Measurements from ENCODE around the gene IL1R2. TPM values are rescaled to one million over a fixed set of nuclear protein-coding genes. Genes with fewer than 3 reads are reported as not detected.

IL1R2 gene
- total RNA-seq, 1 donor from 2014 or later: 0.96 TPM

DNA sequence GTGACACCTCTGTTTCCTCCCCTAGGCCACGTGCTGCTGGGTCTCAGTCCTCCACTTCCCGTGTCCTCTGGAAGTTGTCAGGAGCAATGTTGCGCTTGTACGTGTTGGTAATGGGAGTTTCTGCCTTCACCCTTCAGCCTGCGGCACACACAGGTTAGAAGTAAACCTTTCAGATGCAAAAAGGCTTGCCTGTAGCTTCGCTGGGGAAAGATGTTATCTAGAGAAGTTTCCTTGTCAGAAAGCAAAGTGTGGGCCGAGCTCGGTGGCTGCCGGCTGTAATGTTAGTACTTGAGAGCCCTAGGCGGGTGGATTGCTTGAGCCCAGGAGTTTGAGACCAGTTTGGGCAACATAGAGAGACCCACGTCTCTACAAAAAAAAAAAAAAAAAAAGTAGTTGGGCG is 16.7 kb downstream of the IL1R2 start:
- intact Hi-C loops (cut with micrococcal nuclease): no loop called here
- Histone ChIP-seq H3K27ac (replicated peaks) (no peak overlapping the region), H3K4me1 (peaks cover 20% of the 10 kb centered on the region), H3K36me3 (no peaks in the 10 kb centered on the region), H3K4me3 (no peak overlapping the region), H3K27me3 (ENCODE audit: low read depth) (peaks cover 7% of the 10 kb centered on the region), H3K9me3 (replicated peaks) (peaks cover 4% of the 10 kb centered on the region)
- DNase-seq: no peak
- TF ChIP-seq, protein P1, sequence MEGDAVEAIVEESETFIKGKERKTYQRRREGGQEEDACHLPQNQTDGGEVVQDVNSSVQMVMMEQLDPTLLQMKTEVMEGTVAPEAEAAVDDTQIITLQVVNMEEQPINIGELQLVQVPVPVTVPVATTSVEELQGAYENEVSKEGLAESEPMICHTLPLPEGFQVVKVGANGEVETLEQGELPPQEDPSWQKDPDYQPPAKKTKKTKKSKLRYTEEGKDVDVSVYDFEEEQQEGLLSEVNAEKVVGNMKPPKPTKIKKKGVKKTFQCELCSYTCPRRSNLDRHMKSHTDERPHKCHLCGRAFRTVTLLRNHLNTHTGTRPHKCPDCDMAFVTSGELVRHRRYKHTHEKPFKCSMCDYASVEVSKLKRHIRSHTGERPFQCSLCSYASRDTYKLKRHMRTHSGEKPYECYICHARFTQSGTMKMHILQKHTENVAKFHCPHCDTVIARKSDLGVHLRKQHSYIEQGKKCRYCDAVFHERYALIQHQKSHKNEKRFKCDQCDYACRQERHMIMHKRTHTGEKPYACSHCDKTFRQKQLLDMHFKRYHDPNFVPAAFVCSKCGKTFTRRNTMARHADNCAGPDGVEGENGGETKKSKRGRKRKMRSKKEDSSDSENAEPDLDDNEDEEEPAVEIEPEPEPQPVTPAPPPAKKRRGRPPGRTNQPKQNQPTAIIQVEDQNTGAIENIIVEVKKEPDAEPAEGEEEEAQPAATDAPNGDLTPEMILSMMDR (IDR thresholded peaks at IDR 0.05; ENCODE audit: borderline replicate concordance): no peak

DNA sequence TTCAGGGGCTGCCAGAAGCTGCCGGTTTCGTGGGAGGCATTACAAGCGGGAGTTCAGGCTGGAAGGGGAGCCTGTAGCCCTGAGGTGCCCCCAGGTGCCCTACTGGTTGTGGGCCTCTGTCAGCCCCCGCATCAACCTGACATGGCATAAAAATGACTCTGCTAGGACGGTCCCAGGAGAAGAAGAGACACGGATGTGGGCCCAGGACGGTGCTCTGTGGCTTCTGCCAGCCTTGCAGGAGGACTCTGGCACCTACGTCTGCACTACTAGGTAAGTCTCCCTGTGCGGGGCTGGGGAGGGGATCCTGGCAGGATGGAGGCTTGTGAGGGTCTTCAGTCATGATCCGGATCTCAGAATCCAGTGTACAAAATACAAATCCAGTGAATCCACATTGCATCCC is 17.8 kb downstream of the IL1R2 start:
- peaks cover 5% of the 10 kb centered on the region for H3K9me3 ChIP-seq (replicated peaks)
- H3K4me1 ChIP-seq: peaks cover 17% of the 10 kb centered on the region
- no peak overlapping the region for H3K4me3 ChIP-seq
- DNase-seq: no peak
- intact Hi-C loops (cut with micrococcal nuclease): no loop called here
- TF ChIP-seq, protein P1 (IDR thresholded peaks at IDR 0.05; ENCODE audit: borderline replicate concordance): no peak
- peaks cover 7% of the 10 kb centered on the region for H3K27me3 ChIP-seq (ENCODE audit: low read depth)
- H3K27ac ChIP-seq (replicated peaks): no peak overlapping the region
- H3K36me3 ChIP-seq: no peaks in the 10 kb centered on the region

DNA sequence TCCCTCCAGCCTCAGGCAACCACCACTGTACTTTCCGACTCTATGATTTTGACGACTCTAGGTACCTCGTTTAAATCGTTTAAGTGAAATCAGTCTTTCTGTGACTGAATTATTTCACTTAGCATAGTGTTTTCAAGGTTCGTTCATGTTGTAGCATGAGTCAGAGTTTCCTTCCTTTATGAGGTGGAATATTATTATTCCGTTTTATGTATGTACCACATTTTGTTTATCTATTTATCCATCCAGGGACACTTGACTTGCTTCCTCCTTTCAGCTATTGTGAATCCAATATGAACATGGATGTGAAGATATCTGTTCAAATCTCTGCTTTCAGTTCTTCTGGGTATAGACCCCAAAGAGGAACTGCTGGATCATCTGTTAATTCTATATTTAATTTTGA is 19.1 kb downstream of the IL1R2 start:
- intact Hi-C loops (cut with micrococcal nuclease): no loop called here
- TF ChIP-seq, protein P1 (IDR thresholded peaks at IDR 0.05; ENCODE audit: borderline replicate concordance): no peak
- H3K4me3 ChIP-seq: no peak overlapping the region
- no peak overlapping the region for H3K27ac ChIP-seq (replicated peaks)
- H3K9me3 ChIP-seq (replicated peaks): peaks cover 5% of the 10 kb centered on the region
- DNase-seq: no peak
- H3K36me3 ChIP-seq: no peaks in the 10 kb centered on the region
- H3K27me3 ChIP-seq (ENCODE audit: low read depth): peaks cover 7% of the 10 kb centered on the region
- H3K4me1 ChIP-seq: peaks cover 9% of the 10 kb centered on the region

DNA sequence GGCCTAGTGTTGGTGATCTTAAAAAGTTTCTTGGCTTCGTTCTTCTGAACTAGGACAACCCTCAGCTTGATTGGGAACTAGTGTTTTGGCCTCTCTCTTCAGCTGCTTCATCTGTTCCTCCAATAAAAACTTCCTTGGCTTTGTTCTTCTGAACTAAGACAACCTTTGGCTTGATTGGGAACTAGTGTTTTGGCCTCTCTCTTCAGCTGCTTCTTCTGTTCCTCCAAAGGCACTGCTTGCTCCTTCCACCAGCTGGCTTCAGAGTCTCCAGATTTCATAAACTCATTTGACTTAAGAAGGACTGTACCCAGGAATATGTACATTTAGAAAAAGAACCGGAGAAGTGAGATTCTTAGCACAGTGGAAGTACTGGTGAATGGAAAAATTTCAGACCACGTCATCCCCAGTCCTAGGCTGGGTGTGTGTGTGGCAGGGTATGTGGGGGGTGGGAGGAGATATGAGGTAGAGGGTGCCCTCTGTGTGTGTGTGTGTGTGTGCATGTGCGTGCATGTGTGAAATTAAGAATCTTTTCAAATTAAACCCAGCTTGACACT is 20.4 kb downstream of the IL1R2 start:
- Histone ChIP-seq H3K27me3 (ENCODE audit: low read depth) (peaks cover 7% of the 10 kb centered on the region), H3K4me3 (no peak overlapping the region), H3K36me3 (no peaks in the 10 kb centered on the region), H3K4me1 (no peaks in the 10 kb centered on the region), H3K27ac (replicated peaks) (peak overlapping the region; percentile 11), H3K9me3 (replicated peaks) (peaks cover 5% of the 10 kb centered on the region)
- TF ChIP-seq, protein P1 (IDR thresholded peaks at IDR 0.05; ENCODE audit: borderline replicate concordance): no peak
- intact Hi-C loops (cut with micrococcal nuclease): no loop called here
- DNase-seq: no peak

DNA sequence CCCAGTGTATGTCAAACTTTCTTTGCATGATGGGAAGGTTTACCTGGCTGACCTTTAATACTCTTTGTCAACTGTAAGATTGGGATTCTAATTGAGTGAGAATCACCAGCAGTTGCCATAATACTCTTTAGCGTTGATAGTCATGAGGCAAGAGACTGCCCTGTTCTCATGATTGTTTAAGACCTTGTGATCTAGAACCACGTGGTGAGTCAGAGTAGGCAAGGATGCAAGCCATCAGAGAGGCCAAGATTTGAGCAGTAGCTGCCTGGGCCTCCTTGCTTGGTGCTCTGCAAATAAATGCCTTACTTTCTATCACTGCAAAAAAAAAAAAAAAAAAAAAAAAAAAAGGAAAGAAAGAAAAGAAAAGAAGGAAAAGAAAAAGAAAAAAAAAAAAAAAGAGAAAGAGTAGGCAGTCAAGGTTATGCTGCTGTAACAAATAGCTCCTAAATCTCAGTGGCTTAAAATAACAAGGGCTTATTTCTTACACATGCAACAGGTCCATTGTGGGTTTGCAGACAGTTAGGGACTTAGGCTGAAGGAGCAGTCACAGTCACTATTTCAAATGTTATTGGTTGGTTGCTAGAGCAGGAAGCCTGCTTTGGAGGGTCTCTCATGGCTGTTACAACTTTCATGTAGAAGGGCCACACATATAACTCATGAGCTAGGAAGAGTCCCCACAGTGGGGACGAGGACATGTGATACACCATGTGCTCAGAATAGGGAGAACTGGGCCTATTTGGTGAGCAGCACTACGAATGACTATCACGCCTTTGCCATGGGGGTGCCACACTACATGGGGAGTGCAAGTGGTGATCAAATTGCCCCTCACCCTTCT is 21.7 kb downstream of the IL1R2 start:
- no peak for DNase-seq
- Histone ChIP-seq H3K4me3 (no peak overlapping the region), H3K4me1 (no peaks in the 10 kb centered on the region), H3K36me3 (no peaks in the 10 kb centered on the region), H3K9me3 (replicated peaks) (peaks cover 5% of the 10 kb centered on the region), H3K27me3 (ENCODE audit: low read depth) (peaks cover 2% of the 10 kb centered on the region), H3K27ac (replicated peaks) (no peak overlapping the region)
- TF ChIP-seq, protein P1 (IDR thresholded peaks at IDR 0.05; ENCODE audit: borderline replicate concordance): no peak
- intact Hi-C loops (cut with micrococcal nuclease): no loop called here
